GM19467 (cell line): ENCODE data around the gene UNK.

Experiments used
- ATAC-seq: cut with Tn5 transposase; IDR thresholded peaks from one replicate; pipeline ENCODE4 v1.9.1; 2021; ENCODE audit warnings: mild to moderate bottlenecking, moderate library complexity; ENCODE audit not compliant: unreplicated experiment

The UNK gene

GRCh38 chr17:75819116-75819515 lies 34.5 kb downstream of the UNK start:
- ATAC-seq = no peak

- no peak for ATAC-seq
Observed at GRCh38 chr17:75819678-75820077, 35.1 kb downstream of the UNK start.

DNA sequence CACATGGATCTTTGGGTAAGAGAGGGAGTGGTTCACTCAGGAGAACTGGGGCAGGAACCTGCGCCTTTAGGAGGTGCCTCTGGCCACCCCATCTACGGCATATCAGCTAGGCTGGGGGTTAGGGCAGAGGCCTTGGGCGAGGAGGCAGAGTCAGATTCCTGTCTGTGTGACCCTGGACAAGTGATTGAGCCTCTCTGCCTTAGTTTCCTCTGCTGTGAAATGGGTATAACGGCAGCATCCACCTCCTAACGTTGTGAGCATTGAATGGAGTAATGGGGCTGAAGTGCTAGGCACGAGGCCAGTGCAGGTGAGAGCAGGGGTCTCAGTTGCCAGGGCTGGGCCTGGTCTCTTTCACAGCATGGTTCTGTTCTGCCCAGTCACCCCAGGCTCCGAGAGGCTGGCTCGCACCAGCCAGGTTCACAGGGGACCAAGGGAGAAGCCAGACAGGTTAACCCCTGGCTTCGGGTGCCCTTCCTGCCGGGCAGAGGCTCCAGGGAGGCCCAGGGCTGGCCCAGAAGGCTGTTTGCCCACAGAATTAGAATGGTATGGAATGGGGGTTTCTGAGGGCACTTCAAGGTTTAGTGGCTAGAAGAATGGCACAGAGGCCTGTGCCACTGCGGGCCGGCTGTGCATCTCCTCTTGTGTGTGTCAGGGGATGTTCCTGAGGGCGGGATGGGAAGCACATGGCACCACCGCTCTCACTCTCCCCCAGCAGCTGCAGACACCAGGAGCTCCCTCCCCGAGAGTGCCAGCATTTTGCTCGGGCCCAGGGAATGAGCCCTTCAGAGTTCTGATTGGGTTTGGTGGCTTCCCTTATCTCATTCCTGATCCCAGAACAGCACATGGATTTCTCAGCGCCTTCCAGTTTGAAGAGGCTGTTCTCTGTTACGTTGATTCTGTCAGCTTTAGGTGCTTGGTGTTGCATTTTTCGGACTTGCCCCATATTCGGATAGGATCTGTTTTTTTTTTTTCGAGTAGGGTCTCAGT lies 35.8 kb downstream of the UNK start:
- ATAC-seq = no peak

- no peak for ATAC-seq
Observed at GRCh38 chr17:75821552-75821951, 36.9 kb downstream of the UNK start.

GRCh38 chr17:75822119-75822799 lies 37.7 kb downstream of the UNK start:
- ATAC-seq = no peak

- no peak for ATAC-seq
Observed at GRCh38 chr17:75822800-75823166, 38.2 kb downstream of the UNK start.

GRCh38 chr17:75823257-75824041 lies 38.8 kb downstream of the UNK start:
- no peak for ATAC-seq

GRCh38 chr17:75824050-75824552 lies 39.5 kb downstream of the UNK start:
- ATAC-seq = no peak

- no peak for ATAC-seq
Observed at GRCh38 chr17:75824666-75825065, 40.1 kb downstream of the UNK start.

DNA sequence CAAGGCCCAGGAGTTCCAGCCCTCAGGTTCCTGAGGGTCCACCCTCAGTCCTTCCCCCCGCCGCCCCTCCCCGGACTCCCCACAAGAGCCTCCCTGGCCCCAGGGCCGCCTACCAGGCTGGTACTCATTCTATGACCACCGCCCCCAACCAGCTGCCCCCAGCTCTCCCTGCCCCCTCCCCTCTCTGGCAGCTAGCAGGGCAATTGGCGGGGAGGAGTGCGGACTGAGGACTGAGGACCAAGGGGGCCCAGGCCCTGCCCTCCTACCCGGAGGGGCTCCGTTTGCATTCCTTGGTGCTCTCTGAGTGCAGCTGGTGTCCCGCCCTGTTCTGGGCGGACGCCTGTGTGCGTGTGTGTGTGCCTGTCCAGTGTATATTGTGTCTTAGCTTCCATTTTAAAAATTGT lies 40.5 kb downstream of the UNK start:
- ATAC-seq = no peak

- no peak for ATAC-seq
Observed at GRCh38 chr17:75825748-75826370, 41.3 kb downstream of the UNK start.

DNA sequence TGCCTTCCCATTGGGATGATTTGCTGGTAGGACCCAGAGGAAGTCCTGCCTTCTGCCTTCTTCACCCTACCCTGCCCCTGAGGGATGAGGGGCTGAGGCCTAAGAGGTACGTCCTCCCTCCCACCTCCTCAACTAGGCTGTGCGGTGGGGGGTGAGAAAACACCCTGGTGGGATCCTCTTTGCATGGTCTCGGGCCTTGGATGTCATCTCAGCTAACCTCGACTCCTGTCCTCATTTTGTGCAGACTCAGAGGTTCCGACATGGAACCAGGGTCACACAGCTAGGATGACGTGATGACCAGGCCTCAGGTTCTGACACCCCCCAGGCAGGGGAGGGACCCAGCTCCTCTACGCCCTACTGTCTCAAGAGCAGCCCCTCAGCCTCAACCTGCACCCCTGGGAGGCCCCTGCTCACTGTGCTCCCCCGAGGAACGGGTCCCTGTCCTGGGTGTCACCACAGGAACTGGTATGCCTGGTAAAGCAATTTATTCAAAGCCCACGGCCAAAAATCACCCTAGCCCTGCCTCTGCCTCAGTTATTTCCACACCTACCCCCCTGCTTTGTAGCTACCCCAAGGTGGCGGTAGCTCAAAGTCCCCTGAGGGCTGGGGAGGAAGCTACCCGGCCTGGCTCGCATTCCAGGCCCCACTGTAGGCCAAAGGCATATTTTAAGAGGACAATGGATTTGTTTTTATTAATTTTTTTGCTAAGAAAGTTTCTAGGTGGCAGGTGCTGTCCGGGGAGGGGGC lies 42.1 kb downstream of the UNK start:
- no peak for ATAC-seq

GRCh38 chr17:75827308-75828075 lies 42.9 kb downstream of the UNK start:
- no peak for ATAC-seq

GRCh38 chr17:75828076-75828400 lies 43.4 kb downstream of the UNK start:
- ATAC-seq = no peak

DNA sequence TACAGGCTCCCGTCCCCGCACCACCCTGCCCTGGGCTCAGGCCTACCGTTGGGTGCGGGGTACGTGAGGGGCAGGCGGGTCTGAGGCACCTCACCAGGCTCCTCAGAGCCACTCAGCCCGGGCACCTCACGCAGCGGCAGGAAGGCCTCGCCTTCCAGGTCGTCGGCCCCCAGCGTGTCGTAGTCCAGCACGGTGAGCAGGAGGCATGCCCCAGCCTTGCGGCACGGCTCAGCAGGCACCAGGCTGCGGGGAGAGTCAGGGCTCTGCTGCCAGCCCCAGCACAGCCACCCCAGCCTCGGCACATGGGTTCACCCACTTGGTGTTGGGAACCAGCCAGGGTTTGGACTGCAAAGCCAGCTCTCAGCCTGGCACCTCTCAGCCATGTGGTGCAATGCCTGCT lies 44.1 kb downstream of the UNK start:
- no peak for ATAC-seq

- ATAC-seq = no peak
Observed at GRCh38 chr17:75829747-75830146, 45.1 kb downstream of the UNK start.

DNA sequence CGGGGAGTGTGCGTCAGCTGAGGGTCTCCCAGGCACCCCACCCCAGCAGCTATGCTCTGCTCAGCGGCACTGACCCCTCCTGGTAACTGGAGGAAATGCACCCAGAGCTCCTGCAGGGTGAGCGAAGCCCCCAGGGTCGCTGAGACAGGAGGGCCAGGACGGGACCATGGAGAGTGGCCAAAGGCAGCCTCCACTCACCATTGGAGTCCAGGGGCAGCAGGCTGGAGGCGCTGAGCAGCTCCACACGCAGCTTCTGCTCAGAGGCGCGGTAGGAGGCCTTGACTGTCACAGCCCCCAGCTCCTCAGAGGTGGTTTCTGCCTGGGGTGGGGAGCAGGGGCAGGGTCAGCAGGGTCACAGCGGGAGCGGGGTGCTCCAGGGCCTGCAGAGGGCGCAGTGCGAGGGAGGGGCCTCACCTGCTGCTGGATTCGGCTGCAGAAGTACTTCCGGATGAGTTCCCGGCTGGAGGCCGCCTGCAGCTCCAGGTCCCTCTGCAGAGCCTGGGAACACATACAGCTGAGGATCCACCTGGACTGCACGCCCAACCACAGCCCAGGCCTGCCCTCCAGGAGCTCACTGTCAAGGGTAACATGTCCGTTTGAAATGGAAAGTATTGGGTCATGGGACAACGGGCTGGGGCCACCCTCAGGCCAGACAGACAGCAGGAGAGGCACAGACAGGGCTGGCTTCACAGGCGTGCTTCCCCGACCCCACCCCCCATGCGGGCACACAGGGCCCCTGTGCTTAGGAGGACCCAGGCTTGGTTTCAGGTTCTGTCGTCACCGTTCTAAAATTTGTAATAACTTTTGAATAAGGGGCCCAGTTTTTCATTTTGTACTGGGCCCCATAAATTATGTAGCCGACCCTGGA lies 45.8 kb downstream of the UNK start:
- ATAC-seq = no peak

DNA sequence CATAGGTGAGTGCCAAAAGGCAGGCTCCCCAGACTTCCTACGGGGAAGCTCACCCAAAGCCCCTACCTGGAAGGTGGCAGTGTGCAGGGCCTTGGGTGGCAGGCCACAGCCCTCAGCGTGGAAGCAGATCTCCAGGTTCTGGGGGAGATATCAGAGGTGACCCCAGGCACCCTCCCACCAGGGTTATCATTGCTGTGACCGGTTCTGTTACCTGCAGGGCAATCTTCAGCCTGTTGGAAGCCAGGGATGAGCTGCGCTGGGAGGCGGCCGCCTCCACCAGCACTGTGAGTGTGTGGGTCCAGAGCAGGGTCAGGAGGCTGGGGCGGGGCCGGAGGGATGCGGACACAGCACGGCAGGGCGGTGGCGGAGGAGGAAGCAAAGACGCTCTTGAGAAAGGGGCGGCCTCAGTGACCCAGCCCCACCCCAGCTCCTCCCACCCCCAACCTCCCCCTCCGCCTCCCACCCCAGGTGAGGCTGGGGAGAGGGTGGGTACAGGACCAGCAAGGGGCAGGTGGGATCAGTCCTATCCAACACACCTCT lies 46.5 kb downstream of the UNK start:
- ATAC-seq = no peak
